Suprapubic skin (tissue), 4 donors: Measurements from ENCODE around the gene ZER1. TPM values are rescaled to one million over a fixed set of nuclear protein-coding genes. Genes with fewer than 3 reads are reported as not detected.

Experiments used
- DNase-seq, 2 donors: peaks; one replicate each; pipeline ENCODE4 v3.0.0-alpha.2; 2019; ENCODE audit warnings: low spot score in 2 of 2
- H3K27ac ChIP-seq: fragments of 200-600 bp; sonication (generic); one replicate; pipeline ENCODE4 v1.5.1; 2019
- H3K27me3 ChIP-seq: fragments of 200-600 bp; sonication (generic); one replicate; pipeline ENCODE4 v1.5.1; 2019
- H3K36me3 ChIP-seq: fragments of 200-600 bp; sonication (generic); one replicate; pipeline ENCODE4 v1.5.1; 2019
- H3K4me1 ChIP-seq: fragments of 200-600 bp; sonication (generic); one replicate; pipeline ENCODE4 v1.5.1; 2019
- H3K4me3 ChIP-seq: fragments of 200-600 bp; sonication (generic); one replicate; pipeline ENCODE4 v1.5.1; 2019; ENCODE audit warnings: mild to moderate bottlenecking
- H3K9me3 ChIP-seq: fragments of 200-600 bp; sonication (generic); one replicate; pipeline ENCODE4 v1.5.1; 2019
- CTCF ChIP-seq, 2 donors: fragments of 200-600 bp in 1 of 2; fragments of 450-650 bp in 1 of 2; sonication (generic) in 1 of 2; IDR thresholded peaks; one replicate each; pipeline ENCODE4 v1.5.1; 2016 to 2019; ENCODE audit warnings: antibody characterized with exemption in 2 of 2, mild to moderate bottlenecking in 1 of 2, moderate library complexity in 1 of 2
- EP300 ChIP-seq: sonication (generic); formaldehyde crosslinking; IDR thresholded peaks from one replicate; pipeline ENCODE4 v1.6.1; 2017; ENCODE audit warnings: antibody characterized with exemption
- POLR2A ChIP-seq, 2 donors: fragments of 450-650 bp; IDR thresholded peaks; one replicate each; pipeline ENCODE4 v1.6.1; 2017; ENCODE audit warnings: antibody characterized with exemption in 2 of 2, mild to moderate bottlenecking in 2 of 2, moderate library complexity in 2 of 2
- POLR2AphosphoS5 ChIP-seq, 3 donors: sonication (generic); formaldehyde crosslinking; IDR thresholded peaks; one replicate each; pipeline ENCODE4 v1.6.1; 2017; ENCODE audit warnings: antibody characterized with exemption in 3 of 3
- WGBS: methylation state at CpG from one replicate; pipeline ENCODE4 v1.1.5; 2018; 5-methylcytosine and 5-hydroxymethylcytosine counted together
- total RNA-seq, 4 donors: library from RNA; depleted of rRNA; stranded (reverse); fragments of >200 nt; gene quantifications; one replicate each; pipeline ENCODE4 v1.1.0, GENCODE V29; 2016

Gene ZER1
- total RNA-seq, 4 donors from 2014 or later, result 53.7 to 75.3 (median 67.7) TPM

GRCh38 chr9:128706671-128707381 is 64.9 kb downstream of the ZER1 start:
- Histone ChIP-seq H3K4me3 (no peak overlapping the region), H3K27me3 (no peaks in the 10 kb centered on the region), H3K4me1 (peaks cover 16% of the 10 kb centered on the region), H3K9me3 (no peaks in the 10 kb centered on the region), H3K36me3 (no peaks in the 10 kb centered on the region), H3K27ac (no peak overlapping the region)
- no peak for TF ChIP-seq POLR2A (IDR thresholded peaks at IDR 0.05)
- no peak for TF ChIP-seq CTCF (IDR thresholded peaks at IDR 0.05)
- TF ChIP-seq EP300, result no peak
- TF ChIP-seq POLR2AphosphoS5 (IDR thresholded peaks at IDR 0.05), result no peak
- peak; percentile 58 to 72 for DNase-seq
- WGBS, result 83% methylated on average over 19 of the region's 23 CpGs

GRCh38 chr9:128706045-128706444 is 65.7 kb downstream of the ZER1 start:
- no peaks in the 10 kb centered on the region for H3K36me3 ChIP-seq
- H3K4me3 ChIP-seq, result no peak overlapping the region
- no CpG with 5 or more reads among the region's 1 CpG for WGBS
- H3K9me3 ChIP-seq, result no peaks in the 10 kb centered on the region
- no peak overlapping the region for H3K27ac ChIP-seq
- TF ChIP-seq POLR2A (IDR thresholded peaks at IDR 0.05), result no peak
- no peak for TF ChIP-seq EP300
- no peak for TF ChIP-seq CTCF (IDR thresholded peaks at IDR 0.05)
- no peak for TF ChIP-seq POLR2AphosphoS5 (IDR thresholded peaks at IDR 0.05)
- DNase-seq, result peak in 1 of 2 donors; percentile 59
- no peaks in the 10 kb centered on the region for H3K27me3 ChIP-seq
- peaks cover 16% of the 10 kb centered on the region for H3K4me1 ChIP-seq

GRCh38 chr9:128705051-128705965 is 66.4 kb downstream of the ZER1 start:
- peaks cover 16% of the 10 kb centered on the region for H3K4me1 ChIP-seq
- H3K36me3 ChIP-seq, result no peaks in the 10 kb centered on the region
- no peaks in the 10 kb centered on the region for H3K9me3 ChIP-seq
- H3K27ac ChIP-seq, result no peak overlapping the region
- H3K27me3 ChIP-seq, result no peaks in the 10 kb centered on the region
- no peak for TF ChIP-seq POLR2A (IDR thresholded peaks at IDR 0.05)
- no peak for TF ChIP-seq CTCF (IDR thresholded peaks at IDR 0.05)
- no peak overlapping the region for H3K4me3 ChIP-seq
- DNase-seq, result peak in 1 of 2 donors; percentile 61
- WGBS, result 80% methylated on average over 19 of the region's 36 CpGs

- no CpG with 5 or more reads among the region's 5 CpGs for WGBS
- Histone ChIP-seq H3K36me3 (no peaks in the 10 kb centered on the region), H3K9me3 (no peaks in the 10 kb centered on the region), H3K27me3 (no peaks in the 10 kb centered on the region), H3K27ac (peak overlapping the region; percentile 81), H3K4me1 (peaks cover 16% of the 10 kb centered on the region), H3K4me3 (no peak overlapping the region)
- TF ChIP-seq EP300 (no peak), CTCF (IDR thresholded peaks at IDR 0.05) (no peak), POLR2A (IDR thresholded peaks at IDR 0.05) (no peak), POLR2AphosphoS5 (IDR thresholded peaks at IDR 0.05) (no peak)
- no peak for DNase-seq
Observed at GRCh38 chr9:128704356-128704670, 67.4 kb downstream of the ZER1 start.
